Stimulated activated CD8-positive, alpha-beta memory T cell treated with anti-CD3 and anti-CD28 coated beads, Interleukin-4, amount 100 ng/mL, for 24 hours (primary cell): ENCODE measurements around the gene TGM6.

Experiments used
- DNase-seq: peaks from one replicate; pipeline ENCODE4 v3.0.0-alpha.2; 2020; ENCODE audit warnings: low read depth

TGM6 gene

GRCh38 chr20:2364044-2364443 is 16.7 kb upstream of the TGM6 start:
- no peak for DNase-seq

GRCh38 chr20:2365091-2365490 is 15.6 kb upstream of the TGM6 start:
- no peak for DNase-seq

- no peak for DNase-seq
Observed at GRCh38 chr20:2365666-2366065, 15.0 kb upstream of the TGM6 start.

GRCh38 chr20:2368621-2369020 is 12.1 kb upstream of the TGM6 start:
- no peak for DNase-seq

- DNase-seq: no peak
Observed at GRCh38 chr20:2373098-2373497, 7.6 kb upstream of the TGM6 start.

- DNase-seq: no peak
Observed at GRCh38 chr20:2374346-2375125, 6.2 kb upstream of the TGM6 start.

GRCh38 chr20:2378893-2379292 is 1.8 kb upstream of the TGM6 start:
- DNase-seq: no peak

GRCh38 chr20:2379511-2380229 is 1.0 kb upstream of the TGM6 start:
- no peak for DNase-seq

- DNase-seq: no peak
Observed at GRCh38 chr20:2381303-2381702, 602 bp downstream of the TGM6 start.

GRCh38 chr20:2382833-2383232 is 2.1 kb downstream of the TGM6 start:
- DNase-seq: no peak

- no peak for DNase-seq
Observed at GRCh38 chr20:2385026-2385425, 4.3 kb downstream of the TGM6 start.

GRCh38 chr20:2385496-2385895 is 4.8 kb downstream of the TGM6 start:
- DNase-seq: no peak

- no peak for DNase-seq
Observed at GRCh38 chr20:2386516-2387179, 5.9 kb downstream of the TGM6 start.

- DNase-seq: peak; percentile 28
Observed at GRCh38 chr20:2387180-2387577, 6.5 kb downstream of the TGM6 start.

GRCh38 chr20:2387580-2387979 is 6.9 kb downstream of the TGM6 start:
- no peak for DNase-seq

- no peak for DNase-seq
Observed at GRCh38 chr20:2390951-2391675, 10.4 kb downstream of the TGM6 start.

GRCh38 chr20:2394411-2395055 is 13.8 kb downstream of the TGM6 start:
- DNase-seq: no peak

- DNase-seq: no peak
Observed at GRCh38 chr20:2395136-2395535, 14.4 kb downstream of the TGM6 start.

GRCh38 chr20:2396241-2396814 is 15.6 kb downstream of the TGM6 start:
- no peak for DNase-seq

- DNase-seq: no peak
Observed at GRCh38 chr20:2397091-2397490, 16.4 kb downstream of the TGM6 start.

GRCh38 chr20:2397595-2398145 is 17.0 kb downstream of the TGM6 start:
- DNase-seq: no peak
